GM21515 (cell line): ENCODE measurements around the gene ZDHHC4.

Experiments used
- ATAC-seq: cut with Tn5 transposase; IDR thresholded peaks from one replicate; pipeline ENCODE4 v1.9.1; 2021; ENCODE audit not compliant: unreplicated experiment

ZDHHC4 gene

DNA sequence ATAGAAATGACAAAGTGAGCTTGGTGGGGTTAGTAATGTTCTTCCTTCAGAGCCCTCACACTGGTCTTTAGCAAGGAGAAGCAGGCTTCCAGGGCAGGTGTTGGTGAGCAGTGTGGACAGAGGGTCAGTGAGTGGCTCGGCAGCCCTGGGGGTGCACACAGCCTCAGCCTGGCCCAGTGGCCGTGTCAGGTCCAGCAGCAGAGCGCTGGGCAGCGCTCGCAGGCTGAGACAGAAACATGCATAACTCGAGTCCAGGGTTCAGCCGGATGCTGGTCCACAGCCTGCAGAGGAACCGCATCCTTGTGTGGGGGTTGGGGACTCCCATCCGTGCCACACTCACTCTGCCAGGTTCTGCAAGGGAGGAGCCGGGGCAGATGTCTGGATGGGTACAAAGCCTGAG, 27.2 kb downstream of the ZDHHC4 start:
- ATAC-seq = no peak

DNA sequence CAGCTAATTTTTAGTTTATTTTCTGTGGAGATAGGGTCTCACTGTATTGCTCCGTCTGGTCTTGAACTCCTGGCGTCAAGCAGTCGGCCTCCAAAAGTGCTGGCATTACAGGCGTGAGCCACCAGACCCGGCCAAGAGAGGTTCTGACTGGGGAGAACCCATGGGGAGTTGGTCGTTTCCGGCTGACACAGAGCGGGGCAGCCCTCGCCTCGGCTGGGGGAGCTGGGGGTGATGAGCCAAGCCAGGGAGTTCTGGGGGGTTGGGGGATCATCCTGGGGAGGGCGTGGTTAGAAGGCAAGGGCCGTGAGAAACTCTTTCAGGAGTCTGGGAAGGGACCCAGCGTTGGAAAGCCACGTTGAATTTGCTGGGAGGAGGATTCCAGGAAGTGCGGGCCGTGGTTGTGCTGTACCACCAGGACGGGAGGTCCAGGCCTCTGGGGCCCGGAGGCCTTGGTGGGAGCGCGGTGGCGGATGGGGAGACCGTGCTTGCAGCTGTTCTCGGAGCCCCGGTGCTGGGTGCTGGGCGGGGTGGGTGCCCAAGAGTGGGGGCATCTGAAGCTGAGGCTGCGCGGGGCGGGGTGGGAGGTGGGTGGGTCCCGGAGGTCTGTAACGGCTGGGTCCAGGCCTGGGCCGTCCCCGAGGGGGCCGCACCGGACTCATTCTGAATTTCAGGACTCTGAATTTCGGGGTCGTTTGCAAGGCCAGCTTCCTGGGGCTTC, 29.8 kb downstream of the ZDHHC4 start:
- ATAC-seq = no peak

- no peak for ATAC-seq
Measured at GRCh38 chr7:6607651-6608051, 30.4 kb downstream of the ZDHHC4 start.

- no peak for ATAC-seq
Measured at GRCh38 chr7:6608081-6608480, 30.8 kb downstream of the ZDHHC4 start.

- no peak for ATAC-seq
Measured at GRCh38 chr7:6608794-6609193, 31.5 kb downstream of the ZDHHC4 start.

- no peak for ATAC-seq
Measured at GRCh38 chr7:6612819-6613218, 35.6 kb downstream of the ZDHHC4 start.

DNA sequence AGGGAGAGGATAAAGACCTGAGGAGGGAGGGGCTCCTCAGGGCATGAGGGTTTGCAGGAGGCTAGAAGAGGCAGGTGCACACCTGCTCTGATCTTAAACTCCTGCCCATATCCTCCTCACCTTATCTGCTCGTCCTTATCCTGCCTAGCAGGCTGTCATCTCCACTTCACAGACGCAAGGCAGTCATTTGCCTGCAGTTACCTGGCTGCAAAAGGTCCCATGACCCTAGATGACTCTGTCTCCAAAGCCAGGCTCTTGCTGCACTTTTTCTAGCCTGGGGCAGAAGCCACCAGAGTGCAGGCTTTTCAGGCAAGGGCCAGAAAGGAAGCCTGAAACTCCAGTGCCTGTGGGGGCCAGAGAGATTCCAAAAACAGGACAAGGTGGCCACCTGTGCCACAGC, 36.5 kb downstream of the ZDHHC4 start:
- no peak for ATAC-seq

GRCh38 chr7:6614953-6615722, 37.9 kb downstream of the ZDHHC4 start, which contains the start of gene ZNF853:
Gene ZNF853 (plus strand): TSS chr7:6615610. CDS start chr7:6616175, 565 bp downstream.
- no peak for ATAC-seq

DNA sequence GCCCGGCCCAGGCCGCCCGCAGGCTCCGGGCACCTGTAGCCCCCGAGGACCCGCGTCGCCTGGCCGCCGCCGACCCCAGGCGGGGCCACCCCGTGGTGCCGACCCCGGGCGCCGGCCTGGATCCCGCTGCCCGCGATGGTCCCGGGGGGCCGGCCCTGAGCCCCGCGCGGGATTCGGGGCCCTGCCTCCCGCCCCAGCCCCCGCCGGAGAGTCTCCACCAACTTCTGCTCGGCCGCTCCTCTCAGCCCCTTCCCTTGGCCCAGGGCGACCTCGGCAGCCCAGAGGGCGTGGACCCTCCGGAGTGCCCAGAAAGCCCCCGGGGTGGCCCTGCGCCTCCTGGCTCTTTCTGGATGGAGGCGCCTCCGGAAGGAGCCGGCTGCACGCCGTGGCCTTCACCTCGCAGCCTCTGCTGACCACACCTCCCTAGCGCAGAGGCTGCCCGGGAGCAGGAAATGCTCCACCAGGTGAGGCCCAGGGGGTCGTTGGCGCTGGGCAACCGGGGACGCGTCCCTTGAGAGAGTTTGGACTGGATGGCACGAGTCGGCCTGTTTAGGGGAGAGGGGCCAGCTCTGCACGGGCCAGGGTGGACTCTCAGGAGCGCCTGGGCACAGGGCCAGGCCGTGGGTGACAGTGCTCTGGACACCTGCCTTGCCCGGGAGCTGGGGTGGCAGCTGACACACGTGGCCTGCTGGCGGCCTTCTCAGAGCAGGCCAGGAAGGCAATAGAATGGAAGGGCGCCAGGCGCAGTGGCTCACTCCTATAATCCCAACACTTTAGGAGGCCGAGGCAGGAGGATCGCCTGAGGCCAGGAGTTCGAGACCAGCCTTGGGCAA, 38.7 kb downstream of the ZDHHC4 start:
- ATAC-seq = no peak

GRCh38 chr7:6616854-6617643, 39.8 kb downstream of the ZDHHC4 start:
- no peak for ATAC-seq

DNA sequence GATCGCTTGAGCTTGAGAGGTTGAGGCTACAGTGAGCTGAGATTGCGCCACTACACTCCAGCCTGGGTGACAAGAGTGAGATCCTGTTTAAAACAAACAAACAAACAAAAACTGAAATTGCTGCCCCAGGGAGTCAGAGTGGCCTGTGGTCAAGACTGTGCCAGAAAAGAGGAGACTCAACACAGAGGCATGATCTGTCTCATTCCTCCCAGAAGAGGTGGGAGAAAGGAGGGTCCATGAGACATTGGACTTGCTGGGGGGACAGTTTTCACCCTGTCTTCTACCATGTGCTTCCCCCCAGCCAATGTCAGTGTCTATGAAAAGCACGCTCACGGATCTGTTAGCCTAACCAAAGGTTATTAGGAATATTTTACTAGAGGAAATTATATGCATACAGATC, 41.4 kb downstream of the ZDHHC4 start:
- ATAC-seq = no peak

DNA sequence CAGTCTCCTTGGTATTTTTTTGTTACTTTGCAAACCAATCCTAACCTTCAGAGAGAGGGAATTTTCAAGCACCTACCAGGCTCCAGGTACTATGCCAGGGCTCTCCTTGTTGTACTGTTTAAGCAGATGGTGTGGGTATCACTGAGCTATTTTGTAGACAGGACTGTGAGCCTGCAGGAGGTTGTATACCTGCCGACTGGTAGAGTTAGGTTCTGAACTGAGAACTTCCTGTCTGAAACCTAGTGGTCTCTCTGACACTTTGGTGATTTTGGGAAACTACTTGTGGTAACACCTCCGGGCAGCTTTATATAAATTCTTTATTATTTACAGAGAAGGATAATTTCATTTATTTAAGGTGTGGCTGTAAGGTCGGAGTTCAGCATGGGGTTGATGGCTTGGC, 42.7 kb downstream of the ZDHHC4 start:
- no peak for ATAC-seq

DNA sequence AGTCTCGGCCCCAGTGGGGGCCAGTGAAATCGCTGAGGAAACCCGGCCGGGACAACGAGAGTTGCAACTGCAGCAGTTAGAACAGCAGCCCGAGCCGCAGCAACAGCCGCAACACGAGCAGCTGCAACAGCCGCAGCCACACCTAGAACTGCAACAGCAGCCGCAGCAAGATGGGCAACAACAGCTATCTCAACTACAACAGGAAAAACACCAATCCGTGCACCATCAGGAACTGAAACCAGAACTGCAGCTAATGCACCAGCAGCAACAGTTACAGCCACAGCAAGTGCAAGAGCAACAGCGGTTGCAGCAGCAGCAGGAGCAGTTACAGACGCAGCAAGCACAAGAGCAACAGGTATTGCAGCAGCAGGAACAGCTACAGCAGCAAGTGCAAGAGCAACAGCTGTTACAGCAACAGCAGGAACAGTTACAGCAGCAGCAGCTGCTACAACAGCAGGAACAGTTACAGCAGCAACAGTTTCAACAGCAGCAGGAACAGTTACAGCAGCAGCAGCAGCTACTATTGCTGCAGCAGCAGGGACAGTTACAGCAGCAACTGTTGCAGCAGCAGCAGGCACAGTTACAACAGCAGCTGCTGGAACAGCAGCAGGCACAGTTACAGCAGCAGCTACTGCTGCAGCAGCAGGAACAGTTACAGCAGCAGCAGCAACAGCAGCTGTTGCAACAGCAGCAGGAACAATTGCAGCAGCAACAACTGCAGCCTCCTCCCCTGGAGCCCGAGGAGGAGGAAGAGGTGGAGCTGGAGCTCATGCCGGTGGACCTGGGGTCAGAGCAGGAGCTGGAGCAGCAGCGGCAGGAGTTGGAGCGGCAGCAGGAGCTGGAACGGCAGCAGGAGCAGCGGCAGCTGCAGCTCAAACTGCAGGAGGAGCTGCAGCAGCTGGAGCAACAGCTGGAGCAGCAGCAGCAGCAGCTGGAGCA, 44.2 kb downstream of the ZDHHC4 start:
- ATAC-seq = no peak

GRCh38 chr7:6622134-6622710, 45.0 kb downstream of the ZDHHC4 start:
- no peak for ATAC-seq

GRCh38 chr7:6623589-6624245, 46.5 kb downstream of the ZDHHC4 start:
- no peak for ATAC-seq

- no peak for ATAC-seq
Measured at GRCh38 chr7:6624246-6624611, 47.0 kb downstream of the ZDHHC4 start.

GRCh38 chr7:6628045-6628444, 50.8 kb downstream of the ZDHHC4 start:
- no peak for ATAC-seq

- ATAC-seq = no peak
Measured at GRCh38 chr7:6630007-6630849, 53.0 kb downstream of the ZDHHC4 start.
